RWPE1 (cell line): ENCODE data around the gene ADAMTS20.
A peak's percentile ranks its signal among the peaks of the same experiment; 100 is the strongest.

Experiments
- CTCF ChIA-PET: fragments of 350-600 bp; sonication (Branson Sonifier 250); formaldehyde crosslinking; extraction: SDS; loops from one replicate; lab custom pipeline; 2021; lab: Yijun Ruan, JAX
- POLR2A ChIA-PET: fragments of 400-600 bp; formaldehyde crosslinking; extraction: SDS; loops from one replicate; lab custom pipeline; 2020; ENCODE audit warnings: antibody characterized with exemption; ENCODE audit not compliant: low non-redundant PET; lab: Yijun Ruan, JAX
- DNase-seq: peaks from one replicate; pipeline ENCODE4 v3.0.0; 2012; ENCODE audit warnings: low spot score
- H3K27ac ChIP-seq: fragments of 450-650 bp; 2 replicates; pipeline ENCODE4 v1.5.1; 2017
- CTCF ChIP-seq: fragments of 450-650 bp; conservative IDR thresholded peaks from 2 replicates; pipeline ENCODE4 v1.5.1; 2017; ENCODE audit warnings: low read depth, mild to moderate bottlenecking

Gene ADAMTS20

GRCh38 chr12:43396671-43397070, 155.3 kb downstream of the ADAMTS20 start:
- DNase-seq = no peak
- ChIA-PET POLR2A (no interaction called here), CTCF (no interaction called here)
- TF ChIP-seq CTCF = no peak
- H3K27ac ChIP-seq = no peak overlapping the region

- ChIA-PET POLR2A (no interaction called here), CTCF (no interaction called here)
- H3K27ac ChIP-seq = no peak overlapping the region
- TF ChIP-seq CTCF = no peak
- DNase-seq = no peak
Measured at GRCh38 chr12:43392116-43392515, 159.9 kb downstream of the ADAMTS20 start.

GRCh38 chr12:43381879-43382278, 170.1 kb downstream of the ADAMTS20 start:
- CTCF ChIA-PET = no interaction called here
- H3K27ac ChIP-seq = no peak overlapping the region
- no peak for DNase-seq
- TF ChIP-seq CTCF = no peak
- POLR2A ChIA-PET = no interaction called here

GRCh38 chr12:43378448-43378847, 173.6 kb downstream of the ADAMTS20 start:
- DNase-seq = no peak
- POLR2A ChIA-PET = no interaction called here
- CTCF ChIA-PET = interaction anchor here (0.7 kb wide), 1 partner anchor 135 kb away, joined by 3 read pairs; no protein-coding TSS in a partner anchor
- no peak overlapping the region for H3K27ac ChIP-seq
- no peak for TF ChIP-seq CTCF

GRCh38 chr12:43370263-43370662, 181.7 kb downstream of the ADAMTS20 start:
- POLR2A ChIA-PET = no interaction called here
- CTCF ChIA-PET = interaction anchor here (0.5 to 0.7 kb wide), 3 partner anchors 78 to 425 kb away, joined by 3 to 6 read pairs (median 4); no protein-coding TSS in a partner anchor
- peak; percentile 85 for DNase-seq
- H3K27ac ChIP-seq = no peak overlapping the region
- TF ChIP-seq CTCF = no peak

GRCh38 chr12:43362910-43363694, 188.9 kb downstream of the ADAMTS20 start:
- DNase-seq = peak; percentile 36
- ChIA-PET CTCF (interaction anchor here (0.5 to 0.7 kb wide), 2 partner anchors 95 to 793 kb away, joined by 3 to 4 read pairs; no protein-coding TSS in a partner anchor), POLR2A (no interaction called here)
- H3K27ac ChIP-seq = no peak overlapping the region
- TF ChIP-seq CTCF = no peak
